GM19455 (cell line): ENCODE results near the gene GLRX.
"Not testable (repeated sequence)": the region's sequence is repeated elsewhere in the genome, so short reads cannot be mapped to it uniquely, and the experiment has no call there.

Experiments used
- ATAC-seq: cut with Tn5 transposase; IDR thresholded peaks from one replicate; pipeline ENCODE4 v1.9.1; 2021; ENCODE audit not compliant: unreplicated experiment

Gene GLRX

DNA sequence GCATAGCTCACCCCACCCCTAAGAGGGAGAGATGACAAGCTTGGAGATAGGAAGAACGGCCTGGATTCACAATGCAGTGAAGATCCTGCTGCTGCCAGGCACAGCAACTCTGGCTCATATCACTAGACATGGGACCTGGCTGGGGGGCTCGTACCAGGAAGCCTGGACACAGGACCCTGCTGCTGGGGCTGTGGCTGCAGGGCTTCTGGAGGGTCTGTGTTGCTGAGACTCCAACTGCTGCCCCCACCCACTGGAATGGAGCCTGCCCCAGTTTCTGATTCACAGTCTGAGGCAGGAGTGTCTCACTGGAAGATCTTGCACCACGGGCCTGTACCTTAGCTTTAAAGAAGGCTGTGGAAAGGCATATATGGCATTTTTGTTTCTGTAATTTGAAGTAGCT, 31.0 kb upstream of the GLRX start:
- ATAC-seq = no peak

DNA sequence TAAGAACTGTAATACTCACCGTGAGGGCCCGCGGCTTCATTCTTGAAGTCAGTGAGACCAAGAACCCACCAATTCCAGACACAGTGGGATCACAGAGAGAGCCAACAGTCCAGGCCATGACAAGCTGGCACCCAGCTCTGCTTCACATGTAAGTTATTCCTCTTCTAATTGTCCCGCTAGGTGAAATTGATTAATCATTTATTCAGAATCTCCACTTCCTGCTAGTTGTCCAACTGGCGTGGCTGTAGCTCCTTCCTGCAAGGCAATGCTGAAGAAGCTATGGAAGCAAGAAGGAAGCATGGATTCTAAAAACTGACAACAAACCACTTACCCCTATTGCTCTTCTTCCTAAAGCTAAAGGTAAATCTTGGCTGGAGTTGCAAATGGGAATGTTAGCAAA, 30.0 kb upstream of the GLRX start:
- ATAC-seq = no peak

DNA sequence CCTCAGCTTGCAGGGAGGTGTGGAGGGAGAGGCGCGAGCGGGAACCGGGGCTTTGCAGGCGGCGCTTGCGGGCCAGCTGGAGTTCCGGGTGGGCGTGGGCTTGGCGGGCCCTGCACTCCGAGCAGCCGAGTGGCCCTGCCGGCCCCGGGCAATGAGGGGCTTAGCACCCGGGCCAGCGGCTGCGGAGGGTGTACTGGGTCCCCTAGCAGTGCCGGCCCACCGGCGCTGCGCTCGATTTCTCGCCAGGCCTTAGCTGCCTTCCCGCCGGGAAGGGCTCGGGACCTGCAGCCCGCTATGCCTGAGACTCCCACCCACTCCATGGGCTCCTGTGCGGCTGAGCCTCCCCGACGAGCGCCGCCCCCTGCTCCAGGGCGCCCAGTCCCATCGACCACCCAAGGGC, 28.6 kb upstream of the GLRX start:
- ATAC-seq = not testable (repeated sequence)

DNA sequence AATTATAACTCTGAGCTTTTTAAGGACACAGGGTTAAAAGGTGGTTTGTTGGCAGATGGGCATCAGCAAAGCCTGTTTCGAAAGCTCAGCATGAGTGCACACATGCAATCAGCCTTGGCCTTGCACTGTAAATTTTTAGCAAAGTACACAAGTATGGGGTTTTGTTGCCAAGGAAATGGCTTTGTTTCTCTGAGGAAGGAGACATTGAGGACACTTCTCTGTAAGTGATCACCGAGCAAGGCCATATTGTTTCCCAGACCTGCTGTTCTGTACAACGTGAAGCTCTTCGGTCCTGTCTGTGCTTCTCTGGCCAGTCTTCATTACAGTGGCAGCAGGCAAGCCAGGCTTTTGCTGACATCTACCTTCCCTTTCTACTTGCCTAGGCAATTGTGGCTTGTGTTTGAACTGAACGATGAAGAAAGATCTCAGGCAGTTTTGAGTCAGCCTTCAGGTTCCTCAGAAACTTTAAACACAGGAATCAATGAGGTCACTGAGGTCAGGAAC, 27.9 kb upstream of the GLRX start:
- no peak for ATAC-seq

DNA sequence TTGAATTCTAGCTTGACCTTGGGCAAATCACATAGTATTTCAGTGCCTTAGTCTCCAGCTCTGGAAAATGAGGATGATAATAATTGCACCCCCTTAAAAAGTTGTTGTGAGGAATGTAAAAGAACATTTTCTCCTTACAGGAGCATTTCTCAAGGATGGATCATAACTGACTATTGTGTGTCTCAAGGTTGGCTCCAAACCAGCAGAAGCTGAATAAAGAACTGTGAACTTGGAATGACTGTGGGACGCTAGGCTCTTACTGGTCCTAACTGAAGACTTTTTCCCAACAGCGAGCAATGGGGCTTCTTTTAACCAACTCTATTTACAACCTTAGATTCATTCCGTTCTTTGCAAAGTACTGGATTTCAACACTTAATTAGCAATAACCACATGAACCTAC, 26.2 kb upstream of the GLRX start:
- no peak for ATAC-seq

DNA sequence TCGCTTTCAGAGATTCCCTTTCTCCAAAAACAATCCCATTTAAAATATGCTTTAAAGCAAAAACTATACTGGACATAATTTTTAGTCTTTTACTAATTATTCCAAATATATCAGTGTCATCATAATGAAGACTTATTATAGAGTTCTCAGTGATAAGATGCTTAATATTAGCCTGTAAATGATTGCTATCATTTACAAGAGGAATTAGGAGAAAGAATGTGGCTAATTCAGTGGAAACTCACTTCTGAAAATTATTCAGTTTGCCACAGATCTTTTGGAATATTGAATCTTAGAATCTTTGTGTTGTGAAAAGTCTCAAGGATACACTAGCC, 24.7 kb upstream of the GLRX start:
- no peak for ATAC-seq

DNA sequence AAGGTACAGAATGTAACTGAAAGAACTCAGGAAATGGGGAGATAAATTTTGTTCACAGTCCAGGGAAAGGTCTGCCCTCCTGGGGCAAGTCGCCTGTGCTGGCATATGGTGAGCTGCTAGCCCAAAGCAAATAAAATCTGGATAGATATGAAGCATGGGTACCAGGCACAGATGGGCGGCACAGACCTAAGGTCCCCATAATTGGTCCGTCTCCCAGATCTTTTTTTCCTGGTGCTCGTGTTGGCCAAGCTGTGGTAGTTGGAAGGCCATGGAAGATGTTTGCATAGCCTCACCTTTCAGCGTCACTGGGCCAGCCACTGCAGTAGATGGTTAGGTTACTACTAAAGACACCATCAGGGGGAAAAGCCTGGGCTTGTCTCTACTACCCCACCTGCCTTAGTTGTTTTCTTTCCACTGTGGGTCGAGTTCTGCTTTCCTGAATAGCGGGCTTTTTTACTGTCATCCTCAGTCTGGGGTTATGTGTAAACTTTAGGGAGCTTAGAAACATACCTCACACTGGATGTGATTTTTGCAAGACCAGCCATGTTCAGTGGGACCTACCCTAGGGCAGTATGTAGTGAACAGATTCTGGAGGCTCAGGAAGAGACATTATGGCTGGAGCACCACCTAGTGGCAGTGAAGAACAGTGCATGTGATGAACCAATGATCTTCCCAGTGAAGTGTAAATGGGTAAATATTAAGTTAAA, 24.2 kb upstream of the GLRX start:
- ATAC-seq = peak; percentile 66

DNA sequence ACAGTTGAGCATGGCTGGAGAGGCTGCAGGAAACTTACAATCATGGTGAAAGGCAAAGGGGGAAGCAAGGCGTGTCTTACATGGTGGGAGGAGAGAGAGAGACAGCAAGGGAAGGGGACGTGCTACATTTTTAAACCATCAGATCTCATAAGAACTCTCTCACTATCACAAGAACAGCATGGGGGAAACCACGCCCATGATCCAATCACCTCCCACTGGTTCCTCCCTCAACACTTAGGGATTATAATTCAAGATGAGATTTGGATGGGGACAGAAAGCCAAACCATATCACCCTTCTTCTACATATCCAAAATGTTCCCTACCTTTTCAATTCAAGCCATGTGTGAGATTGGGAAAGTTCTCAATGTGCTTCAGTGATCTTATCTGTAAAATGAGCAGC, 22.9 kb upstream of the GLRX start:
- no peak for ATAC-seq

DNA sequence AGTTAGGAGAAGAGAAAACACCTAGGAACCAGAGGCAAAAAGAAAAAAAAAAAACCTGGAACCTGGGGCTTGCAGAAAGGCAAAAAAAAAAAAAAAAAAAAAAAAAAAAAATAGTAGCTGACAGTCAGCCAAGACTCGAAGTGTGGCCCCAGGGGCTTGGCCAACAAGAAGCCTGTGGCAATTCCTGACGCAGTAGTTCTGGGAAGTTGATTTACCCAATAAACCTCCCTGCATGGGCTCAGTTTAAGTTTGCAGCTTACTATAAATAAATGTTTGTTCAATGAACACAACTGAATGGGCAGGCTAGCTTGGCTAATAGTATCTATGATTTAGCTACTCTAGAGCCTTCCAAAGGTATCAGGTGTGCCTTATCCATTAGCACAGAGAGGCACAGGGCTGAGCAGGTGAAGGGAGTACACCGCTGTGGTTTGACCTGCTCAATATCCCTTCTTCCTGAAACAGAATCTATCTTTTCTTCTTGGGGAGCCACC, 21.3 kb upstream of the GLRX start:
- ATAC-seq = no peak

DNA sequence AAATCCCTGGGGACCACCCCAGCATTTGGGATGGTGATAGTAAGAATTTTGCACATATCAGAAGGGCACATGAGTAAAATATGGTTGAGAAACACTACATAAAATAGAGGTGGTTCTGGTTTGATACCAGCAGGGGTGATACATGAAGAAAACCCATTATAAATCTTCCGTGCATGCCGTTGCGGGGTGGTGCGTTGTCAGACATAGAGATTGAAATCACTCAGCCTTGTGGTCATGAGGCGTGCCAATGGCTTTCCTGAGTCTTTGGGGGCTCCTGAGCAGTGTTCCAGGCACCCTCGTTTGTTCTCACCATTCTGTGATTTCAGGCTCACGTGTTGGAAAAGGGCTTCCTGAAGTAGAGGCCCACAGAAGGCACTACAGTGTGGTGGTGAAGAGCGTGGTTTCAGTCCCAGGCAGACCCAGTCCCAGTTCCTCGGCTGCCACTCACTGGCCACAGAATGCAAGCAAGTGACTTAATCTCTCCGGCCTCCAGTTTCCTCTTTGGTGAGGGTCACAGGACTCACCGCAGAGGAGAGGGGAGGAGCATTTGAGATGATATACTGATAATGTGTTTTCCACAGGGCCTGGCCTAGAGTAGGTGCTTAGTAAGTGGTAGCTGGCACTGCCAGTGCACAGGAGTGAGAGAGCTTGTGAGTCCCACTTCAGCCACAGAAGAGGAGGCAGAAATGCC, 20.5 kb upstream of the GLRX start:
- peak; percentile 86 for ATAC-seq

DNA sequence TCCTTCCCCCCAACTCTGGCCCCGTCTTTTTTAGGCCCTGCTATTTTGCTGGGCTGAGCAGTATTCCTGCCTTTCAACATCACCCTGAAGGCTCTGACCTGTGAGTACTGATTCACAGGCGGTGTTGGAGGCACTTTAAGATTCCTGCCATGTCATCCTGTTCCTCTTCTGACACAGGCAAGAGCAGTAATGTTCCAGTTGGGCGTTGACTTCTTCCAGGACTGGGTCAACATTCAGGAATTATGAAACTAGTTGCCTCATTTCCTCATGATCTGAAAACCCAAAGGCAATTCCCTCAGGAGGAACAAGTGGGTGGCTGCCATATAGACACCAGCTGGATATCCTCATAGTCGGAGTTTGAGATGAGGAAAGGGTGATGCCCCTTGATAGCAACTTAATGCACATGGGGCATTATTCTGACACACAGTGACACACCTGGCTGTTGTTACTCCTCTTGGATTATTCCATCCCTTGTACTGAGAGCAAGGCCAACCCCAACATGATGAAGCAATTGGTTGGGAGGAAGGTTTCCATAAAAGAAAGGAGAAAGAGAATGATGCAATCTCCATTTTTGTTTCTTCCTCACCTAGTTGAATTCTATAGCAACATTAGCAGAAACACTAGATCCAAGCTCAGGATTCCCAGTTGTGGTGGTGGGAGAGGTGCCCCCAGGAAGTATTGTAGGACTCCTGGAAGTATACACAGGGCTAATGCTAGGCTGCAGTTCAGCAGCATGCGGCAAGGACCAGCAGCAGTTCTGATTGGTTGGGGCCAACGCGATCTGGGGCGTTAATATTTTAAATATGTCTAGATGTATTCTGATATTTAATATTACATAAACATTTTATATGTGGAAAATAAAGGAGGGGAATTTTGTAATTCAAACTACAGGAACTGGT, 19.6 kb upstream of the GLRX start:
- ATAC-seq = no peak

DNA sequence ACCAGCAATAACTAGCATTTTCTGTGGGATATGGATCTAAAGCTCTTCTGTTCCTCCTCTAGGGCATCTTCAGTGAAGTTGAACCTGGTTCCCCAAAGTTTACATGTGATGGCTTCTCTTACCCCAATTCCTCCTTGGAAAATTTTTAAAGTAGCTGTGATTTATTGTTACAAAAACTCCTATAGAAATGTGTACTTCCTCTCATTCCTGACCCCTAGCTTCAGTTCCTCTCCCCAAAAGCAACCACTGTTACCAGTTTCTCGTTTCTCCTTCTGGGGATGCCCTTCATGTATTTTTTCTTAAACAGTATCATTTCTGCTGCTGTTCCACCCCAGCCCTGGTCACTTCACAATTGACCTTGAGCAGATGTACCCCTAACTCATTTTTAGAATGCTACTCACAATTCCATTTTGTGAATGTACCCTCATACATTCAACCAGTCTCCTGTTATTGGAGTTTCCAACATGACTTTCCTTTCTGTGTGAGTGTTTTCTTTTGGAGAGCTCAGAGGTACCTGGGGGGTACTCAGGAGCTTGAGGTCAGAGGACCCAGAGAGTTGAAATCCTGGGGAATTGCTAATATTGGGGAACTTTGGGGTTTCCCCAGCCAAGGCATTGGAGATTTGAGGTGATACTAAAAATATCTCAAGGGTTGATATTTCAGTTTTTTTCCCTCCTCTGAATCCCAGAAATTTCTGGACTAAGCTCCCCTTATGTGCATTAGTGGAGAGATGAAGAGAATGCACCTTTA, 18.6 kb upstream of the GLRX start:
- ATAC-seq = no peak

DNA sequence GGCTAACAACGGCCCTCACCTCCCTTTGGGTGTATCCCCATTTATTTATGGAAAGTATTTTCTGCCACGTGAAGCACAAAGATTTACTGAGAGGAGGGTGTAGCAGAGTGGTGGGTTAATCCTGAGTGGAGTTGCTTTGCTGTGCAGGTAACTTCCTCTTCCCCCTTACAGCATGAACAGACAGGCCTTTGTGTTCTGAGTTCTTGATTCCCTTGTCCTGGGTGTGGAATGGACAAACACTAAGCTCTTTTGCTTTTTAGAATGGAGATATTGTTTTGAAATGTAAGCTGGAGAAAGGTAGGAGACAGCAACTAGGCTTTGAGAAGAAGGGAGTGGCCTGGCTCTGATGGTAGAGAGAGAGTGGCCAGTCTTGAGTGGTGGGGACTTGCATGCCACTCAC, 17.1 kb upstream of the GLRX start:
- ATAC-seq = no peak

DNA sequence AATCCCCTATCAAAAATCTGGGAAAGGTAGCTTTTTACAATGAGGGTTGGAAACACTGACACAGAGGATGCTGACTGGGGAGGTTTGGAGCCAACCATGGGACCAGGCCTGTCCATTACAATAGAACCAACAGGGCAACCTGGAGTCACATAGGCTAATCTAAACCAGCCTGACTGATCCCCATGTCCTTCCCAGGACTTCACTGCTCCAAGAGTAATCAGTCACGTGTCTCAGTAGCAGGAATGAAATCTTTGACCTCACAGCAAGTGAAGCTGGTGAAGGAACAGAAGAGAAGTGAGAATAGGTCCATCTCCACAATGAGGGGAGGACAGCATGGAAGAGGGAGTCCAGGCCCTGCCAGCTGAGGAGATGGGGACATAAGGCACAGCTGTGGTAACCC, 16.0 kb upstream of the GLRX start:
- ATAC-seq = no peak

DNA sequence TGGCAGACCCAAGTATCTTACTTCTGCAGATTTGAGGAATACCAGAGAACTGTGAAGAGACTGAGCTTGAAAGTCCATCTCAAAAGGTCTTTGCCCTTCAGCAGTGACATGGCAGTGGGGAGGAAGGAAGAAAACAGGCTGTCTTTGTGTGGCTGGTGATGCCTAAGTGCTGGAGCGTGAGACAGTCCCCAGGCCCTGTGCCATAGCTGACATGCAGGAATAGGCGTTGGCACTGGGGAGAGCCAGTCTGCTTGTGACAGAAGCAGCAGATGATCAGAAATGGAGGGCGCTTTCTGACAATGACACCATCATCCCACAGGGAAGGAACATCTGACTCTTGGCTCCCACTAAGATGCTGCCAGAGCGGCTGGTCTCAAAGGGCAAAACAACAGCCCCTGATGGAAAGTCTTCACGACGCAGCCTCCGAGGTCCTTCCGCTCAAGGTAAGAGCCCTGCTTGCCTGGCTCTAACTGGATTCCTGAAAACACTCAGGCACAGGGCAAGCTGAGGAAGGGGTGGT, 15.5 kb upstream of the GLRX start:
- no peak for ATAC-seq

DNA sequence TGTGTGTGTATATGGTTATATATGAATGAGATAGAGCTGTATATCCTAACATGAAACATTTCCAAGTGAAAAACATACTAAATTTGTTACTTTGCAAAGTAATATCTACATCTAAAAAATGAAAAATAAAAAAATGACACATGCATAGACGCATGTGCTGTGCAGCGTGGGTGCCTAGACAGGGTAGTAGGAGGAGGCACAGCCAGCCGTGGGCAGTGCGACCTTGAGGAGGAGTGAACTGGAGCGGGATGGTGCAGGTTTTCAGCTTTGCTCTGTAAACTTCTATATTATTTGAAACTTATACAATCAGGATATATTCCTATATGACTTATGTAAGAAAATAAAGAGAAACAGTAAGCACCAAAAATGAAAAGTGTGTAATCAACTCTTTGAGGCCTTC, 15.0 kb upstream of the GLRX start:
- ATAC-seq = no peak

DNA sequence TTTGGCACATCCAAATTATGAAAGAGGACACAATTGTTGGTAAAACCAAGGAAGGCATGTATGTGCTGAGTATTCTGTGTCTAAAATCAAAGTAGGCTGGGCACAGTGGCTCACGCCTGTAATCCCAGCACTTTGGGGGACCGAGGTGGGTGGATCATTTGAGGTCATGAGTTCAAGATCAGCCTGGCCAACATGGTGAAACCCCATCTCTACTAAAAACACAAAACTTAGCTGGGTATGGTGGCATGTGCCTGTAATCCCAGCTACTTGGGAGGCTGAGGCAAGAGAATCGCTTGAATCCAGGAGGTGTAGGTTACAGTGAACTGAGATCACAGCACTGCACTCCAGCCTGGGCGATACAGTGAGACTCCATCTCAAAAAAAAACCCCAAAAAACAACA, 14.4 kb upstream of the GLRX start:
- ATAC-seq = not testable (repeated sequence)

DNA sequence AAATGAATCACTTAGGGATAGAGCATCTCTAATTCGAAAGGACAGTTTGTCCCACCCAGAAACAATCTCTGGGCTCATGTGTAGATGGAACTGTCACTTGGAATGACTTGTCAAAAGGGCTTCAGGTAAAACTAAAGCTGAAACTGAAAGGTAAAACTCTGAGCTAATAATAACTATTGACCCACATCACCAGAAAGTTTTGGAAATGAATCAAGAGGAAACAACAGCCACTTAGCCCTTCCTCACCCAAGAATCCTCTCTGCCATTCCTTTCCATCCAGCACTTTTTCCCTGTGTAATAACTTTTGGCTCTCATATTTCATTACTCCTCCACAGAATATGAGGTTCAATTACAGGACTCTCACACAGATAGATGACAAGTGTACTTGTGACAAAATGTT, 14.0 kb upstream of the GLRX start:
- ATAC-seq = no peak

DNA sequence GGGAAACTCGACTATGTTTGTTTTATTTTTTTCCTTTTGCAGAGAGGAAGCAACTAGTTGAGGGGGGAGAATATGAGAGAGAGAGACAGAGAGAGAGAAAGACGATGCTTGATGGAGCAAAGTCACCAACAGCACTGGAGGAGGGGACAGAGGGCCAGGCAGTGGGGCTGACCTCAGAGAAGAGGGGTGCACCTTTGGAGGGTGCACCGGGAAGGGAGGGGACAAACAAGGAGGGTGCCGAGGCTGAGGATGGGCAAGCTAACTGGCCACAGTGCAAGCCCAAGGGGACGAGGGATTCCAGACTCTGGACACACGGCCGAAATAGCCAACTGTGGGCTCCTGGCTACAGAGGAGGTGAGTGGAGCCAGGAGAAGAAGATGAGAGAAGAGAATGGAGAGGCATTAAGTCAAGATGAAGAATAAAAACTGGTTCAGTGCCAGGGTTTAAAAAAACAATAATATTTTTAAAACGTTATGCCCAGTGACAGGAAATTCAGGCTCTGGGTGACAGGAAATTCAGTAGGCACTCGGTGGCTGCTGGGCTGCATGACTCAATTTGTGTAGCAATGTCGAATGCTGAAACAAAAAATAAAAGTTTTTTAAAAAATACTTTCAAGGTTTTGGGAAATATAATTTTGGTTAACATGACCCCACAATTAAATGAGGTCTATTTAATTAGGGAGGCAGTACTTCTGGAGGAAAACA, 13.3 kb upstream of the GLRX start:
- ATAC-seq = no peak

DNA sequence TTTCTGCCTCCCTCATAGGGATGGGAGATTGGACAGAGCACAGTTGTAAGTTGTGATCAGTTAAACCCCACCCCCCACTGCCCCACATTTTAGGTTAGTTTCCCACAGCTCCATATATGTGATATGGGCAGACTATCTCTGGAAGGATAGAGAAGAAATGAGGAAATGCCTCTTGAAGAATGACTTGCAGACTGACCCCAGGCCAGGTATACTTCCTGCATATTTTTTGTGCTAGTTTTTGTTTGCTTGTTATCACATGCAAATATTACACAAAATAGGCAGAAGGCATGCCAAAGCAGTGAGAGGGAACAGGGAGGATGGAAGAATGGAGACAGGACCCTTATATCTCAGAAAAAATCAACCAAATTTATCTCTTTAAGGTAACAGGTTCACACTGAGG, 10.1 kb upstream of the GLRX start:
- no peak for ATAC-seq
